ENCODE measurements around the gene S100P. TPM values are rescaled to one million over a fixed set of nuclear protein-coding genes. Genes with fewer than 3 reads are reported as not detected.

S100P gene
- polyA plus RNA-seq, 1 experiment, result 0.40 TPM

DNA sequence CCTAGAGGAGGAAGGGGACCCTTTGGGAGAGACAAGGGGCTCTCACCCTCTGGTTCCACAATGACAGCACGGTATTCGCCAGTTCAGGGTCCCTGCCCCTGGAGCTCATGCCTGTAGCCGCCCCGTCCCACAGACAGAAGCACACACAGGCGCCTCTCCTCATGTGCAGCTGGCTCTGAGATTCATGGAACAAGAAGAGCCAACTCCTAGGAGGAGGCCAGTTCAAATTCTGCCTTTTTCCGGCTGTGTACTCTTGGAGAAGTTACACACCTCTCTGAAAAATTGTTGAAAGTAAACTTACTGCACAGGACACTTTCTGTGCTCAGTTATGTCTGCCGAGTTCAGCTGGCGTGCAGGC lies 37.6 kb downstream of the S100P start:
- Histone ChIP-seq H3K9me3 (ENCODE audit: control insufficient read depth, insufficient read depth, low read length) (peaks cover 4% of the 10 kb centered on the region), H3K27me3 (ENCODE audit: control insufficient read depth, insufficient read depth, low read length) (no peaks in the 10 kb centered on the region), H3K4me3 (ENCODE audit: low read depth, low read length) (no peak overlapping the region), H3K27ac (ENCODE audit: low read depth, low read length) (no peak overlapping the region)
- TF ChIP-seq CTCF (IDR thresholded peaks at IDR 0.05; ENCODE audit: low read depth, low read length), result no peak
- CTCF ChIA-PET, result interaction anchor here (0.5 to 2.8 kb wide), 2 partner anchors 12 to 142 kb away, joined by 3 to 16 read pairs; no protein-coding TSS in a partner anchor
- DNase-seq (ENCODE audit: low read depth, low spot score), result no peak
- POLR2A ChIA-PET, result no interaction called here

DNA sequence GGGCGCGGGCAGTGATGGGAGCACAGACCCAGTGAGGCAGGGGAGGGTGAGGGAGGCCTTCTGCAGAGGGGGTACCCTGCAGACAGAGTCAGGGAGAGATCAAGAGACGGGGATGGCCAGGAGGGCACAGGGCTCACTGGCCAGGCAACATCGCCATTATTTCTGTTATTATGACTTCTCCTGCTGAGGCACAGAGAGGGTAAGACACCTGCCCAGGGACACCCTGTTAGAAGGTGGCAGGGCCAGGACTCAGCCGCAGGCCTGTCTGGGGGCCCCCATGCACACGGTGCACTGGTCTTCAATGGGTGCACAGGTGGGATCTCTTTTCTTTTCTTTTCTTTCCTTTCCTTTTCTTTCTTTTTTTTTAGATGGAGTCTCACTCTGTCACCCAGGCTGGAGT lies 38.1 kb downstream of the S100P start:
- no peak overlapping the region for H3K27ac ChIP-seq (ENCODE audit: low read depth, low read length)
- H3K4me3 ChIP-seq (ENCODE audit: low read depth, low read length), result no peak overlapping the region
- ChIA-PET CTCF (interaction anchor here (1.3 kb wide), 1 partner anchor 141 kb away, joined by 7 read pairs; no protein-coding TSS in a partner anchor), POLR2A (no interaction called here)
- DNase-seq (ENCODE audit: low read depth, low spot score), result no peak
- H3K9me3 ChIP-seq (ENCODE audit: control insufficient read depth, insufficient read depth, low read length), result peaks cover 4% of the 10 kb centered on the region
- H3K27me3 ChIP-seq (ENCODE audit: control insufficient read depth, insufficient read depth, low read length), result no peaks in the 10 kb centered on the region
- no peak for TF ChIP-seq CTCF (IDR thresholded peaks at IDR 0.05; ENCODE audit: low read depth, low read length)

DNA sequence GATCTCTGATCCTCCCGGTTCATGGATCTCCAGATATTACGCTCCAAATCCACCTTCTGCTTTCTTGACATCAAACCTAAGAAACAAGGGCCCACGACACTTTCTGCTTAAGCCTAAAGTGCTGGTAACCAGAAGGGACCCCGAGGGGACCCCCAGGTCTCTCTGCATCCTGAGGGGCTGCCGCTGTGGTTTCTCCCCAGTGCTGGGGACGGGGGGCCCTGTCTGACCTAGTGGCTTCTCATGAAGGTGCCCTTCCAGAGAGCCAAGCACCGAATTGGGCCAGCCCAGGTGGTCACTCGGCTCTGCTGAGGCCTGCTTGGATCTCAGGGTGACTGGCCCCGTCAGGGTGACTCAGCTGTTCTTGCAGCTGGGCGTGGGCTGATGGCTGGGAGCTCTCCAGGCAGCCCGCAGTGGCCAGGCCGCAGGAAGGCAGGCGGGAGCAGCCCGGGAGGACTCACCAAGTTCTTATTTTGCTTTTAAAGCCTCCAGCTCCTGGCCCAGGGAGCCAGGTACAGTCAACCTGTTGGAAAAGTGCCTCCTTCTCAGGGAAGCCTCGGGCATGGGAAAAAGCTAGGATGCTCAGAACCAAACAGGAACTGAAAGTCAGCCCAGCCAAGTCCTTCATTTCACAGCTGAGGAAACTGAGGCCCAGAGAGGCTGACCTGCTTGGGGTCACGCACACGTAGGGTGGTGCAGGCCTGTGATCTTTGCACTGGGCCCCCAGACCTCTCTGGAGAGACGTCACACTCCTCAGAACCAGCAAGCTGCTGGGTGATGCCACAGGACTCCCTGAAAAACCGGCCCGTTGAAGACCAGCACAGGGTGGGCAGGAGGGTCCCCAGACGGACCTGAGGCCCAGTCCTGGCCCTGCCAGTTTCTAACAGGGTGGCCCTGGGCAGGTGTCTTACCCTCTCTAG lies 39.0 kb downstream of the S100P start:
- TF ChIP-seq CTCF (IDR thresholded peaks at IDR 0.05; ENCODE audit: low read depth, low read length), result no peak
- Histone ChIP-seq H3K27me3 (ENCODE audit: control insufficient read depth, insufficient read depth, low read length) (no peaks in the 10 kb centered on the region), H3K9me3 (ENCODE audit: control insufficient read depth, insufficient read depth, low read length) (peaks cover 4% of the 10 kb centered on the region), H3K27ac (ENCODE audit: low read depth, low read length) (peak overlapping the region; percentile 78), H3K4me3 (ENCODE audit: low read depth, low read length) (no peak overlapping the region)
- peak; percentile 86 for DNase-seq (ENCODE audit: low read depth, low spot score)
- ChIA-PET POLR2A (interaction anchor here (1.0 to 1.3 kb wide), 2 partner anchors 51 to 172 kb away, joined by 3 to 5 read pairs; no protein-coding TSS in a partner anchor), CTCF (interaction anchor here (1.3 kb wide), 1 partner anchor 141 kb away, joined by 7 read pairs; no protein-coding TSS in a partner anchor)

DNA sequence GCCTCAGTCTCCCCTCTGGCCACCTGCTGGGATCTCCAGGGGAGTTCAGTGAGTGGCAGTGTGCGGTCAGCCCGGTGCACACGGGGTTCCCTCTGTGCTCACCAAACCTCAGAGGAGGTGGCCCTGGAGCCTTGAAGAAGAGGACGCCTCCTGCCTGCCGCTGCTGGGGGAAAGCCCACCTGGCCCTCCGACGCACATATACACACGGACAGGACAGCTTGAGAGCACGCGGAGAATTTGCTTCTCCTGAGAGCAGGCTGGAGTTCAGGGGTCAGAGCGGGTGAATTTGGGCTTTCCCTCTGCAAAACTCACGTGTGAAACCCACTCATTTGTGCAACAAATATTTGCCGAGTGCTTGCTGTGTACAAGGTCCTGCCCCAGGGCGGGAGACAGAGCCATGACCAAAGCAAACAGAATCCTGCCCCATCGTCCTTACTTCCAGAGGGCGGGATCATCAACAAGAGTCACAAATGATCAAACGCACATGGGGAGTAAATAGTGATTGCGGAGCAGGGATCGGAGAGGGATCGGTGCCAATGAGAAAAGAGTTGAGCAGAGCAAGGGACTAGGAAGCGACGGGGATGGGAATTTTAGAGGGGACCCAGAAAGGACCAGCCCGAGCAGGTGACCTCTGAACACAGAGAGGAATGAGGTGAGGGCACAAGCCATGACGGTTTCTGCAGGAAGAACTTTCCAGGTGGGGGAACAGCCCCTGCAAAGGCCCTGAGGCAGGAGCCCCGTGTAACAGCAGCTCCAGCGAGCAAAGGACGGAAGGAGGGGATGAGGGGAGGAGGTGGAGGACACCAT lies 39.9 kb downstream of the S100P start:
- peaks cover 4% of the 10 kb centered on the region for H3K9me3 ChIP-seq (ENCODE audit: control insufficient read depth, insufficient read depth, low read length)
- DNase-seq (ENCODE audit: low read depth, low spot score), result no peak
- no peak overlapping the region for H3K4me3 ChIP-seq (ENCODE audit: low read depth, low read length)
- ChIA-PET POLR2A (interaction anchor here (1.3 kb wide), 1 partner anchor 50 kb away, joined by 5 read pairs; no protein-coding TSS in a partner anchor), CTCF (interaction anchor here (0.6 to 1.3 kb wide), 2 partner anchors 140 to 309 kb away, joined by 3 to 7 read pairs; a partner anchor contains a TSS)
- no peak for TF ChIP-seq CTCF (IDR thresholded peaks at IDR 0.05; ENCODE audit: low read depth, low read length)
- H3K27me3 ChIP-seq (ENCODE audit: control insufficient read depth, insufficient read depth, low read length), result no peaks in the 10 kb centered on the region
- peak overlapping the region; percentile 78 for H3K27ac ChIP-seq (ENCODE audit: low read depth, low read length)
